Measurements from ENCODE around the gene RIN3. TPM values are rescaled to one million over a fixed set of nuclear protein-coding genes. Genes with fewer than 3 reads are reported as not detected.

RIN3 gene
- total RNA-seq, 1 donor from 2014 or later = 4.7 TPM

DNA sequence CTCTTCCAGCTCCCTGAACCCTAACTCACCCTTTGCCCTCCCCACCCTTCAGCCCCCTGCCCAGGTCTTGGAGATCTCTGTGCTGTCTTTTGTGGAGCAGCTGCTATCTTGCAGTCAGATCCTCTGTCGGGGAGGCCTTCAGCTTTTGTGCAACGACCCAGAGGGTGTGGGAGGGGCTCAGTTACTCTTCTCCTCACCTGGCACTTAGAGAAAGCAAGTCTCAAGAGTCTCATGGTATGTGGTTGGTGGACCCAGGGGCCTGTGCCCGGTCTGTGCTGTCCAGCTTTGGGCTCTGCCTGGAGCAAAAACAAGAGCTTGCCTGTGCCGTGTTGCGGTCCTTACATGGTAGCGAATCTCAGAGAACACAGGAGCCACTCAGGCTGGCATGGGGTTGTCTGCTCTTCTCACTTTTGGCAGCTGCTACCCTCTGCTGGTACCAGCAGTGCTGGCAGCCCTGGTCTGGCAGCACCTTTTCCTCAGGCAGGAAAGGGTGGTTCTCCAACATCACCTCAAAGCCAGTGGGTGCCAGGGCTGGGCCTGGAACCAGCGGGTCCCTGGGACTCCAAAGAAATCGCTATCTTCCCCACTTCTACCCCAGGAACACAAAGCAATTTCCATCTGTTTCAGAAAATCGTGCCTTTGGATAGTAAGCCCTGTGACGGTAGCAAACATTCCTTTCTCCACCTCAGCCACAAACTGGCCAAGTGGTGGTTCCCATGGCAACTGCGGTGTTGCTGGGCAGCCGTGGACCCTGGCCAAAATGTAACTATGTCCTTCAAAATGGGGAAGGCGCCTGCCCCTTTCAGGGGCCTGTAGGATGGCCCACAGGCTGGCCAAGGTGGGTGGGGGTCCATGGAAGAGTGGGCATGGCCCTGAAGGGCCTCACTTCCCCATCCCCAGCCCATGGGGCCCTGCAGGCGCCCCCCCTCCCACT lies 90.0 kb downstream of the RIN3 start:
- Histone ChIP-seq H3K4me1 (ENCODE audit: control insufficient read depth in 3 of 3, insufficient read depth in 3 of 3, low read length in 3 of 3) (peaks cover 0 to 4% (median 2%) of the 10 kb centered on the region in 3 donors), H3K9me3 (ENCODE audit: control insufficient read depth in 3 of 3, low read length in 3 of 3) (no peaks in the 10 kb centered on the region), H3K4me3 (ENCODE audit: low read length in 3 of 3) (no peak overlapping the region), H3K9ac (ENCODE audit: low read depth in 1 of 3, low read length in 3 of 3) (no peak overlapping the region), H3K27me3 (ENCODE audit: control insufficient read depth in 3 of 3, insufficient read depth in 3 of 3, low read length in 3 of 3) (no peaks in the 10 kb centered on the region), H3K27ac (ENCODE audit: low read depth, low read length) (no peak overlapping the region), H3K36me3 (ENCODE audit: control insufficient read depth in 3 of 3, insufficient read depth in 3 of 3, low read length in 3 of 3) (no peaks in the 10 kb centered on the region)

DNA sequence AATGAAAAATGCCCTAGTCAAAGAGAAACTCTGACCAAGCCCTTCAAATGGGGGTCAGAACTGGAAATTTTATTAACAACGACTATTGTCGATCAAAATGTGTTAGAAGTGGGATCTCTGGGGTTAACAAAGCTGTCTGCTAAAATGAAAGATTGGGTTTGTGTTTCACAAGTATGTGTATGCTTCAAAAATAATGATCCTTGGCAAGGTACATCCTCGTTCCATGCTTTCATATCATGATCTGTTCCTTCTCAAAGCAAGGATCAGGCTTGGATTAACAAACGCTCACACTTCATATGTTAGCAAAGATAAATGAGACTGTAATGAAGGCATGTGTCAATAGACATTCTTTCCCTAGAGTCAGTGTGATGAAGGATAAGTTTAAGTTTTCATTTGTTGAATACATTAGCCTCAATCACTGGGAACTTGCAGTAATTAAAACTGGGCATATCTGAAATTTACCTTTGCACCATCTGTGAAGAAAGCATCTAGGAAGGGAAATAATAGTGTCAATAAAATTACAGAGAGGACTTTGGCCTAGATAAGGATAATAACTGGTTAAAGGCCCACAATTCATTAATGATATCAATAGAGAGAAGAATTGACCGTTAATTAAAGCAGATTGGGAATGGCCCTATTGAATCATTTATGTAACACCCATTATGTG lies 91.8 kb downstream of the RIN3 start:
- Histone ChIP-seq H3K9ac (ENCODE audit: low read depth in 1 of 3, low read length in 3 of 3) (no peak overlapping the region), H3K36me3 (ENCODE audit: control insufficient read depth in 3 of 3, insufficient read depth in 3 of 3, low read length in 3 of 3) (no peaks in the 10 kb centered on the region), H3K4me3 (ENCODE audit: low read length in 3 of 3) (no peak overlapping the region), H3K27ac (ENCODE audit: low read depth, low read length) (no peak overlapping the region), H3K4me1 (ENCODE audit: control insufficient read depth in 3 of 3, insufficient read depth in 3 of 3, low read length in 3 of 3) (peaks cover 0 to 4% (median 2%) of the 10 kb centered on the region in 3 donors), H3K9me3 (ENCODE audit: control insufficient read depth in 3 of 3, low read length in 3 of 3) (no peaks in the 10 kb centered on the region), H3K27me3 (ENCODE audit: control insufficient read depth in 3 of 3, insufficient read depth in 3 of 3, low read length in 3 of 3) (no peaks in the 10 kb centered on the region)

GRCh38 chr14:92607251-92607650 lies 93.7 kb downstream of the RIN3 start:
- no peak overlapping the region for H3K9ac ChIP-seq (ENCODE audit: low read depth in 1 of 3, low read length in 3 of 3)
- no peaks in the 10 kb centered on the region for H3K9me3 ChIP-seq (ENCODE audit: control insufficient read depth in 3 of 3, low read length in 3 of 3)
- no peak overlapping the region for H3K27ac ChIP-seq (ENCODE audit: low read depth, low read length)
- peaks cover 0 to 2% (median 0%) of the 10 kb centered on the region in 3 donors for H3K4me1 ChIP-seq (ENCODE audit: control insufficient read depth in 3 of 3, insufficient read depth in 3 of 3, low read length in 3 of 3)
- H3K27me3 ChIP-seq (ENCODE audit: control insufficient read depth in 3 of 3, insufficient read depth in 3 of 3, low read length in 3 of 3) = no peaks in the 10 kb centered on the region
- H3K36me3 ChIP-seq (ENCODE audit: control insufficient read depth in 3 of 3, insufficient read depth in 3 of 3, low read length in 3 of 3) = no peaks in the 10 kb centered on the region
- H3K4me3 ChIP-seq (ENCODE audit: low read length in 3 of 3) = no peak overlapping the region

DNA sequence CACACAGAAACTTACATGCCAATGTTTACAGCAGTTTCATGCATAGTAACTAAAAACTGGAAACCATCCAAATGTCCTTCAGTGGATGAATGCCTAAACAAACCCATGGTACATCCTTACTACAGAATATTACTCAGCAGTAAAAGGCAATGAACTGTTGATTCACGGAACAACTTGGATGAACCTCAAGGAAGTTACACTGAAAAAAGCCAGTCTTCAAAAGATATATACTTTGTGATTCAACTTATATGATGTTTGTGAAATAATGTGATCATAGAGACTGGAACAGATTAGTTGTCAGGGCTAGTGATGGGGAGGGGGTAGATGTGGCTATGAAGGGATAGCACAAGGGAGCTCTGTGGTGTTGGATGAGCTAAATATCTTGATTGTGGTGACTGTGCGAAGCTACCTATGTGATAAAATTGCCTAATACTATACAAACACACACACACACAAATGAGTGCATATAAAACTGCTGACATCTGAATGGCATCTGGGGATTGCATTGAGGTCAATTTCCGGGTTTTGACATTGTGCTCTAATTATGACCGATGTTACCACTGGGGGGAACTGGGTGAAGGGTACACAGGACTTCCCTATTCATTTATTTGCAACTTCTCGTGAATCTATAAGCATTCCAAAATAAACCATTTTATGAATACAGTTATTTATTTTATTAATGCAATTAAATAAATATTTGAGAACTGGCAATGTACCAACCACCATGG lies 94.3 kb downstream of the RIN3 start:
- H3K4me1 ChIP-seq (ENCODE audit: control insufficient read depth in 3 of 3, insufficient read depth in 3 of 3, low read length in 3 of 3) = peaks cover 0 to 2% (median 0%) of the 10 kb centered on the region in 3 donors

GRCh38 chr14:92609955-92610354 lies 96.4 kb downstream of the RIN3 start:
- Histone ChIP-seq H3K27me3 (ENCODE audit: control insufficient read depth in 3 of 3, insufficient read depth in 3 of 3, low read length in 3 of 3) (no peaks in the 10 kb centered on the region), H3K36me3 (ENCODE audit: control insufficient read depth in 3 of 3, insufficient read depth in 3 of 3, low read length in 3 of 3) (no peaks in the 10 kb centered on the region), H3K4me3 (ENCODE audit: low read length in 3 of 3) (no peak overlapping the region), H3K9me3 (ENCODE audit: control insufficient read depth in 3 of 3, low read length in 3 of 3) (no peaks in the 10 kb centered on the region), H3K9ac (ENCODE audit: low read depth in 1 of 3, low read length in 3 of 3) (no peak overlapping the region), H3K27ac (ENCODE audit: low read depth, low read length) (no peak overlapping the region), H3K4me1 (ENCODE audit: control insufficient read depth in 3 of 3, insufficient read depth in 3 of 3, low read length in 3 of 3) (no peaks in the 10 kb centered on the region)

More for the DNA sequence above, 94.3 kb downstream of the RIN3 start:
- no peak overlapping the region for H3K9ac ChIP-seq (ENCODE audit: low read depth in 1 of 3, low read length in 3 of 3)
- no peak overlapping the region for H3K27ac ChIP-seq (ENCODE audit: low read depth, low read length)
- H3K27me3 ChIP-seq (ENCODE audit: control insufficient read depth in 3 of 3, insufficient read depth in 3 of 3, low read length in 3 of 3) = no peaks in the 10 kb centered on the region
- H3K36me3 ChIP-seq (ENCODE audit: control insufficient read depth in 3 of 3, insufficient read depth in 3 of 3, low read length in 3 of 3) = no peaks in the 10 kb centered on the region
- H3K9me3 ChIP-seq (ENCODE audit: control insufficient read depth in 3 of 3, low read length in 3 of 3) = no peaks in the 10 kb centered on the region
- no peak overlapping the region for H3K4me3 ChIP-seq (ENCODE audit: low read length in 3 of 3)

- H3K9ac ChIP-seq (ENCODE audit: low read depth in 1 of 3, low read length in 3 of 3) = no peak overlapping the region
Measured at GRCh38 chr14:92610849-92611271, 97.3 kb downstream of the RIN3 start.

GRCh38 chr14:92613008-92613658 lies 99.6 kb downstream of the RIN3 start:
- no peaks in the 10 kb centered on the region for H3K36me3 ChIP-seq (ENCODE audit: control insufficient read depth in 3 of 3, insufficient read depth in 3 of 3, low read length in 3 of 3)
- no peak overlapping the region for H3K9ac ChIP-seq (ENCODE audit: low read depth in 1 of 3, low read length in 3 of 3)
- H3K27me3 ChIP-seq (ENCODE audit: control insufficient read depth in 3 of 3, insufficient read depth in 3 of 3, low read length in 3 of 3) = no peaks in the 10 kb centered on the region
- no peaks in the 10 kb centered on the region for H3K4me1 ChIP-seq (ENCODE audit: control insufficient read depth in 3 of 3, insufficient read depth in 3 of 3, low read length in 3 of 3)
- H3K27ac ChIP-seq (ENCODE audit: low read depth, low read length) = no peak overlapping the region
- no peak overlapping the region for H3K4me3 ChIP-seq (ENCODE audit: low read length in 3 of 3)
- no peaks in the 10 kb centered on the region for H3K9me3 ChIP-seq (ENCODE audit: control insufficient read depth in 3 of 3, low read length in 3 of 3)

More at GRCh38 chr14:92610849-92611271, 97.3 kb downstream of the RIN3 start:
- Histone ChIP-seq H3K27ac (ENCODE audit: low read depth, low read length) (no peak overlapping the region), H3K36me3 (ENCODE audit: control insufficient read depth in 3 of 3, insufficient read depth in 3 of 3, low read length in 3 of 3) (no peaks in the 10 kb centered on the region), H3K27me3 (ENCODE audit: control insufficient read depth in 3 of 3, insufficient read depth in 3 of 3, low read length in 3 of 3) (no peaks in the 10 kb centered on the region), H3K4me1 (ENCODE audit: control insufficient read depth in 3 of 3, insufficient read depth in 3 of 3, low read length in 3 of 3) (no peaks in the 10 kb centered on the region), H3K9me3 (ENCODE audit: control insufficient read depth in 3 of 3, low read length in 3 of 3) (no peaks in the 10 kb centered on the region), H3K4me3 (ENCODE audit: low read length in 3 of 3) (no peak overlapping the region)

DNA sequence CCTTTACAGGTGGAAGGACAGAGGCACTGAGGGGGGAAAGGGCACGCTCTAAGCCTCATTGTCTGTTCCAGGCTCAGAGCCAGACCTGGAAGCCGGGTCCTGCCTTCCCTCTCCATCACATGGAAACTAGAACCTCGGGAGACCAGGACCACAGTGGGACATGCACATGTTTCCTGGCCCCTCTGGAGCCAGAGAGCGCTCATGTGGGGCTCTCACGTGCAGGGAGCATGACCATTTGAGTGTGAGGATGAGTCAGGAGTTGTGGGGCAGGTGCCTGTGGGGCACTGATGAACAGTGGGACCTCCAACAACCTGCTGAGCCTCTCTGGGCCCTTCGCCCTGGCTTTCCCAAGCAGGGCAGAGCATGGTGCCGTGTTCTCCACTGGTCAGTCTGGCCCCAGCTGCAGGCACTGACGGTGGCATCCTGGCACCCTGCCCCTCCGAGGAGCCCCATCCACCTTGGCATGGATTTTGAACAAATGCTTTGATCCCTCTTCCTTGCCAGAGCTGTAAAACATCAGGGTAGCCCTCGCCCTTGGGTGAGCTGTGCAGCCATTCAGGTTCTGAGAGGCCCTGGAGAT lies 100.2 kb downstream of the RIN3 start:
- Histone ChIP-seq H3K4me1 (ENCODE audit: control insufficient read depth in 3 of 3, insufficient read depth in 3 of 3, low read length in 3 of 3) (no peaks in the 10 kb centered on the region), H3K9me3 (ENCODE audit: control insufficient read depth in 3 of 3, low read length in 3 of 3) (no peaks in the 10 kb centered on the region), H3K9ac (ENCODE audit: low read depth in 1 of 3, low read length in 3 of 3) (no peak overlapping the region), H3K36me3 (ENCODE audit: control insufficient read depth in 3 of 3, insufficient read depth in 3 of 3, low read length in 3 of 3) (no peaks in the 10 kb centered on the region), H3K27me3 (ENCODE audit: control insufficient read depth in 3 of 3, insufficient read depth in 3 of 3, low read length in 3 of 3) (no peaks in the 10 kb centered on the region), H3K27ac (ENCODE audit: low read depth, low read length) (no peak overlapping the region), H3K4me3 (ENCODE audit: low read length in 3 of 3) (no peak overlapping the region)

GRCh38 chr14:92615451-92615850 lies 101.9 kb downstream of the RIN3 start:
- Histone ChIP-seq H3K36me3 (ENCODE audit: control insufficient read depth in 3 of 3, insufficient read depth in 3 of 3, low read length in 3 of 3) (no peaks in the 10 kb centered on the region), H3K4me1 (ENCODE audit: control insufficient read depth in 3 of 3, insufficient read depth in 3 of 3, low read length in 3 of 3) (no peaks in the 10 kb centered on the region), H3K27ac (ENCODE audit: low read depth, low read length) (no peak overlapping the region), H3K27me3 (ENCODE audit: control insufficient read depth in 3 of 3, insufficient read depth in 3 of 3, low read length in 3 of 3) (no peaks in the 10 kb centered on the region), H3K9ac (ENCODE audit: low read depth in 1 of 3, low read length in 3 of 3) (no peak overlapping the region), H3K9me3 (ENCODE audit: control insufficient read depth in 3 of 3, low read length in 3 of 3) (no peaks in the 10 kb centered on the region), H3K4me3 (ENCODE audit: low read length in 3 of 3) (no peak overlapping the region)

Data from skeletal muscle tissue (tissue), 4 donors.